ENCODE results near the gene PLEKHJ1.

The PLEKHJ1 gene

DNA sequence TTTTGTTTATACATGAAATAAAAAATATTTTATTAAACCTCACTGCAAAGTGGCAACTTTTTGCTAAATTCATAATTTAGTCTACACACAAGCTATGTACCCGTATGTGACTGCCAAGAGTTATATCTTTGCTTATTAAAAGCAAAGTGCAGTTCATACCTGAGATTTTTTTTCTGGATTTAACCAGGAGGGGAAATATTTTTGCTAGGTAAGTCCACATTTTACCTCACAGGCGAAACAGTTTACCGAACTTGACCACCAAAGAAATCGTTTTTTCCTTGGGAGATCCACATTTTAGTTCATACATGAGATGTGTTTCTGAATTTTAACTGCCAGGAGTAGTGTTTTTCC, 32.3 kb upstream of the PLEKHJ1 start:
- Histone ChIP-seq H3K79me2 (ENCODE audit: insufficient read depth, low read length) (peaks cover 41% of the 10 kb centered on the region), H4K20me1 (ENCODE audit: insufficient read depth, low read length, poor library complexity, severe bottlenecking) (peaks cover 40% of the 10 kb centered on the region), H3K4me2 (ENCODE audit: low read depth, low read length, poor library complexity, severe bottlenecking) (peak overlapping the region; percentile 81), H3K9ac (ENCODE audit: low read depth, low read length, poor library complexity, severe bottlenecking) (peak overlapping the region; percentile 78), H2AFZ (ENCODE audit: low read length) (peak overlapping the region; percentile 90), H3K36me3 (ENCODE audit: insufficient read depth, low read length) (peaks cover 15% of the 10 kb centered on the region; the same call in 1 of the 2 replicates), H3F3A (ENCODE audit: low read depth) (peaks cover 17% of the 10 kb centered on the region), H3K9me2 (replicated peaks; ENCODE audit: low read depth, low read length) (no peaks in the 10 kb centered on the region), H3K9me3 (ENCODE audit: insufficient read depth, low read depth, low read length) (no peaks in the 10 kb centered on the region), H3K27me3 (ENCODE audit: insufficient read depth, low read length, poor library complexity, severe bottlenecking) (peaks cover 12% of the 10 kb centered on the region), H3K4me1 (ENCODE audit: insufficient read depth, low read length, poor library complexity, severe bottlenecking) (peaks cover 29% of the 10 kb centered on the region), H3K4me3 (ENCODE audit: low read length, poor library complexity, severe bottlenecking) (peak overlapping the region; percentile 94)
- TF ChIP-seq CTCF (conservative IDR thresholded peaks at IDR 0.05; ENCODE audit: low read length) (no peak), EZH2phosphoT487 (IDR thresholded peaks at IDR 0.05; ENCODE audit: borderline replicate concordance) (no peak)

DNA sequence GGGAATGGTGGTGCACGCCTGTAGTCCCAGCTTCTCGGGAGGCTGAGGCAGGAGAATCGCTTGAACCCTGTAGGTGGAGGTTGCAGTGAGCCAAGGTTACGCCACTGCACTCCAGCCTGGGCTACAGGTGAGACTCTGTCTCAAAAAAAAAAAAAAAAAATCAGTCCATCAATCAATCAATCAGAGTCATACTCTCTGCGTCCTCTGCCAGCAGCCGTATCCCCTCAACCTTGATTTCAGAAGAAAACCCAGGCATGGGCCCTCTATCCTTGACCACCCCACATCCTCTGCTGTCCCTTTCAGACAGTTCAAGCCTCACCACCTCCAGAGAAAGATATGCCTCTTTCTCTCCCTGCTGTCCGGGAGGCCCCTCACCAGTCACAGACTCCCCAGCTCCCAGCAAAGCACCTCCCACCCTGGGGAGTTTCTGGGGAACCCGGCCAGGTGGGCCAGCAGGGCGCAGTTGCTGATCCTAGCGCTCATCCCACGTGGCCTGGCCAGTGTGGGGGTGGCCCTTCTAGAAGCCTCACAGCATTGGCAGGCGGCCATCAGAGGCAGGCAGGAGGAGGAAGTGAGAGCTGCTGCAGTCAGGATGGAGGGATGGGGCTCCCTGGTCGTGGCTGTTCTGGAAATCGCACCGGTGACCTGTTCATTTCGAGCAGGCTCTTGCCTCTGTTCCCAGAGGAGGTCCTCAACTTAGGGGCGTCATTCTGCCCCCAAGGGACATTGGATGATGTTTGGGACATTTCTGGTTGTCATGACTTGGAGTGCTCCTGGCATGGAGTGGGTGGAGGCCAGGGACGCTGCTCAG, 30.3 kb upstream of the PLEKHJ1 start:
- H3K4me3 ChIP-seq (ENCODE audit: low read length, poor library complexity, severe bottlenecking), result no peak overlapping the region
- no peaks in the 10 kb centered on the region for H3K36me3 ChIP-seq (ENCODE audit: insufficient read depth, low read length)
- no peak overlapping the region; the same call in 1 of the 2 replicates for H2AFZ ChIP-seq (ENCODE audit: low read length)
- no peaks in the 10 kb centered on the region for H3K9me3 ChIP-seq (ENCODE audit: insufficient read depth, low read depth, low read length)
- no peak overlapping the region for H3K4me2 ChIP-seq (ENCODE audit: low read depth, low read length, poor library complexity, severe bottlenecking)
- peaks cover 20% of the 10 kb centered on the region for H4K20me1 ChIP-seq (ENCODE audit: insufficient read depth, low read length, poor library complexity, severe bottlenecking)
- H3K27me3 ChIP-seq (ENCODE audit: insufficient read depth, low read length, poor library complexity, severe bottlenecking), result peaks cover 12% of the 10 kb centered on the region
- no peak for TF ChIP-seq EZH2phosphoT487 (IDR thresholded peaks at IDR 0.05; ENCODE audit: borderline replicate concordance)
- TF ChIP-seq CTCF (conservative IDR thresholded peaks at IDR 0.05; ENCODE audit: low read length), result no peak
- peaks cover 21% of the 10 kb centered on the region for H3K79me2 ChIP-seq (ENCODE audit: insufficient read depth, low read length)
- no peaks in the 10 kb centered on the region for H3F3A ChIP-seq (ENCODE audit: low read depth)
- no peaks in the 10 kb centered on the region for H3K9me2 ChIP-seq (replicated peaks; ENCODE audit: low read depth, low read length)
- no peak overlapping the region for H3K9ac ChIP-seq (ENCODE audit: low read depth, low read length, poor library complexity, severe bottlenecking)
- H3K4me1 ChIP-seq (ENCODE audit: insufficient read depth, low read length, poor library complexity, severe bottlenecking), result peaks cover 15% of the 10 kb centered on the region

DNA sequence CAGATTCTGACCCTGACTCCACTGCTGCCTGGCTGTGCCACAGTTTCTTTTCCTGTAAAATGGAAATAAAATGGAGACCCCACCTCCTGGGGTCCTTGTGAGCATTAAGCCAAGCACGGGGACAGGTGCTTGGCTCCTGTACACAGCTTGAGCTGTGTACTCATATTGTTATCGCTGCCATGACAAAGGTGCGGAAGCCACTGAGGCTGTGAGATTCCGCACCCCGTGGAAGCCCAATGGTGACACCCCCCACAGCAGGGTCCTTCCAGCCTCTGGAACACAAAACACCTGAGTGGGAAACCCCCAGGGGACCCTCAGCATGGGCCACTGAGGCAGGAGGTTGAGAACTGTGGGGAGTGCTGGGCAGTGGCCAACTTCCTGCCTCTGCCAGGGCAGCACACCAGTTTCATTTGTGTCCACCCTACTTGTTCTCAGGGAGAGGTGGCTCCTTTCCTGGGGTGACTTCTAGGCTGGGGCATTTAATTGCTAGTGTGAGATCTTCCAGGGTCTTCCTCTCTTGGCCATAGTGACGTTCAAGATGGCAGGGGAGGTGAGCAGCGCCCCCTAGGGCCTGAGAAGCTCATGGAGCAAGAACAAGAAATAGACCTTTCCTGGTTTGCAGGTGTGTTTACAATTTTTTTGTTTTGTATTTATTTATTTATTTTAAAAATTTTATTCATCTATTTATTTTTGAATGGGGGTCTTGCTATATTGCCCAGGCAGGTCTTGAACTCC, 25.5 kb upstream of the PLEKHJ1 start:
- H2AFZ ChIP-seq (ENCODE audit: low read length), result no peak overlapping the region
- no peaks in the 10 kb centered on the region for H3K36me3 ChIP-seq (ENCODE audit: insufficient read depth, low read length)
- no peaks in the 10 kb centered on the region for H4K20me1 ChIP-seq (ENCODE audit: insufficient read depth, low read length, poor library complexity, severe bottlenecking)
- H3K9me2 ChIP-seq (replicated peaks; ENCODE audit: low read depth, low read length), result no peaks in the 10 kb centered on the region
- H3K4me3 ChIP-seq (ENCODE audit: low read length, poor library complexity, severe bottlenecking), result no peak overlapping the region
- TF ChIP-seq EZH2phosphoT487 (IDR thresholded peaks at IDR 0.05; ENCODE audit: borderline replicate concordance), result no peak
- TF ChIP-seq CTCF (conservative IDR thresholded peaks at IDR 0.05; ENCODE audit: low read length), result peak; percentile 70
- no peaks in the 10 kb centered on the region for H3F3A ChIP-seq (ENCODE audit: low read depth)
- H3K27me3 ChIP-seq (ENCODE audit: insufficient read depth, low read length, poor library complexity, severe bottlenecking), result no peaks in the 10 kb centered on the region
- no peaks in the 10 kb centered on the region for H3K9me3 ChIP-seq (ENCODE audit: insufficient read depth, low read depth, low read length)
- no peak overlapping the region for H3K4me2 ChIP-seq (ENCODE audit: low read depth, low read length, poor library complexity, severe bottlenecking)
- H3K79me2 ChIP-seq (ENCODE audit: insufficient read depth, low read length), result no peaks in the 10 kb centered on the region
- H3K4me1 ChIP-seq (ENCODE audit: insufficient read depth, low read length, poor library complexity, severe bottlenecking), result peaks cover 3% of the 10 kb centered on the region
- H3K9ac ChIP-seq (ENCODE audit: low read depth, low read length, poor library complexity, severe bottlenecking), result no peak overlapping the region

All from Loucy (cell line).